ENCODE data around the gene LPCAT1.

LPCAT1 gene

GRCh38 chr5:1436036-1436435, 87.7 kb downstream of the LPCAT1 start:
- no peak for DNase-seq (ENCODE audit: low read depth)
- TF ChIP-seq, protein P1, sequence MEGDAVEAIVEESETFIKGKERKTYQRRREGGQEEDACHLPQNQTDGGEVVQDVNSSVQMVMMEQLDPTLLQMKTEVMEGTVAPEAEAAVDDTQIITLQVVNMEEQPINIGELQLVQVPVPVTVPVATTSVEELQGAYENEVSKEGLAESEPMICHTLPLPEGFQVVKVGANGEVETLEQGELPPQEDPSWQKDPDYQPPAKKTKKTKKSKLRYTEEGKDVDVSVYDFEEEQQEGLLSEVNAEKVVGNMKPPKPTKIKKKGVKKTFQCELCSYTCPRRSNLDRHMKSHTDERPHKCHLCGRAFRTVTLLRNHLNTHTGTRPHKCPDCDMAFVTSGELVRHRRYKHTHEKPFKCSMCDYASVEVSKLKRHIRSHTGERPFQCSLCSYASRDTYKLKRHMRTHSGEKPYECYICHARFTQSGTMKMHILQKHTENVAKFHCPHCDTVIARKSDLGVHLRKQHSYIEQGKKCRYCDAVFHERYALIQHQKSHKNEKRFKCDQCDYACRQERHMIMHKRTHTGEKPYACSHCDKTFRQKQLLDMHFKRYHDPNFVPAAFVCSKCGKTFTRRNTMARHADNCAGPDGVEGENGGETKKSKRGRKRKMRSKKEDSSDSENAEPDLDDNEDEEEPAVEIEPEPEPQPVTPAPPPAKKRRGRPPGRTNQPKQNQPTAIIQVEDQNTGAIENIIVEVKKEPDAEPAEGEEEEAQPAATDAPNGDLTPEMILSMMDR (IDR thresholded peaks at IDR 0.05; ENCODE audit: insufficient read depth, low read depth, low read length, missing control alignments) = no peak
- H3K4me3 ChIP-seq (ENCODE audit: low read length) = no peak overlapping the region

DNA sequence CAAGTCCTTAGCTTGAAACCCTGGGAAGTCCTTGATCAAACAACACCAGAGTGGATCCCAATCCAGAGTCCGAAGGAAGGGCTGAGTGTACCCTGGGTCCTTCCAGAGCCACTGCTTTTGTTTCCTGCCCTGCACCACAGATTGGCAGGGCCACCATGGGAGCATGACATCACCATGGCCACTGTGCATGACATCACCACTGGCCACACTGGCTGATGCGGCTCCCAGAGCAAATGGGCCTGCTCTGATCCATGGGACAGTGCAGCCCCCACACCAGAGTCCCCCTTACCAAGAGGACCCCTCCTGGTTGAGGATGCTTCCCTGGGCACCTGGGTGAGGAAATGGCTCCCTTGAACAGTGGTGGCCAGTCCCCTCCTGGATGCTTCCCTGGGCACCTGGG, 88.4 kb downstream of the LPCAT1 start:
- TF ChIP-seq, protein P1 (IDR thresholded peaks at IDR 0.05; ENCODE audit: insufficient read depth, low read depth, low read length, missing control alignments) = no peak

DNA sequence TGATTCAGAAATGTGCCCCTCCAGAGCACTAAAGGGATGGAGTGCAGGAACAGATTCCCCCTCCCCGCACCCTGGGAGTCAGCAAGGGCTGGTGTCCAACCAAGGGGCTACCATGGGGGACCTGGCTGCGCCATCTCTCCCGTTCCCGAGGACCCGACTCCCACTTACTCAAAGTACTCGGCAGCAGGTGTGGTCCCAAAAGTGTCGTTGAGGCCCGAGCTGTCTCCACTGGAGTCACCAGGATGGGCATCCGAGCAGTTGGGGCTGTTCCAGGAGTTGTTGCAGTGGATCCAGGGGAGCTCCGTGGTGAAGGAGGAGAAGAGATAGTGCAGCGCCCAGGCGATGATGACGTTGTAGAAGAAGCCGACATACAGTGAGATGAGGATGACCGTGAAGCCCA, 91.5 kb downstream of the LPCAT1 start:
- no peak overlapping the region for H3K4me3 ChIP-seq (ENCODE audit: low read length)
- TF ChIP-seq, protein P1 (IDR thresholded peaks at IDR 0.05; ENCODE audit: insufficient read depth, low read depth, low read length, missing control alignments) = no peak
- DNase-seq (ENCODE audit: low read depth) = no peak

More for the DNA sequence above, 88.4 kb downstream of the LPCAT1 start:
- DNase-seq (ENCODE audit: low read depth) = no peak
- H3K4me3 ChIP-seq (ENCODE audit: low read length) = no peak overlapping the region

GRCh38 chr5:1431896-1432295, 91.9 kb downstream of the LPCAT1 start:
- no peak overlapping the region for H3K4me3 ChIP-seq (ENCODE audit: low read length)
- no peak for DNase-seq (ENCODE audit: low read depth)
- TF ChIP-seq, protein P1 (IDR thresholded peaks at IDR 0.05; ENCODE audit: insufficient read depth, low read depth, low read length, missing control alignments) = no peak

- no peak for DNase-seq (ENCODE audit: low read depth)
- TF ChIP-seq, protein P1 (IDR thresholded peaks at IDR 0.05; ENCODE audit: insufficient read depth, low read depth, low read length, missing control alignments) = no peak
- no peak overlapping the region for H3K4me3 ChIP-seq (ENCODE audit: low read length)
Observed at GRCh38 chr5:1431021-1431811, 92.5 kb downstream of the LPCAT1 start.

DNA sequence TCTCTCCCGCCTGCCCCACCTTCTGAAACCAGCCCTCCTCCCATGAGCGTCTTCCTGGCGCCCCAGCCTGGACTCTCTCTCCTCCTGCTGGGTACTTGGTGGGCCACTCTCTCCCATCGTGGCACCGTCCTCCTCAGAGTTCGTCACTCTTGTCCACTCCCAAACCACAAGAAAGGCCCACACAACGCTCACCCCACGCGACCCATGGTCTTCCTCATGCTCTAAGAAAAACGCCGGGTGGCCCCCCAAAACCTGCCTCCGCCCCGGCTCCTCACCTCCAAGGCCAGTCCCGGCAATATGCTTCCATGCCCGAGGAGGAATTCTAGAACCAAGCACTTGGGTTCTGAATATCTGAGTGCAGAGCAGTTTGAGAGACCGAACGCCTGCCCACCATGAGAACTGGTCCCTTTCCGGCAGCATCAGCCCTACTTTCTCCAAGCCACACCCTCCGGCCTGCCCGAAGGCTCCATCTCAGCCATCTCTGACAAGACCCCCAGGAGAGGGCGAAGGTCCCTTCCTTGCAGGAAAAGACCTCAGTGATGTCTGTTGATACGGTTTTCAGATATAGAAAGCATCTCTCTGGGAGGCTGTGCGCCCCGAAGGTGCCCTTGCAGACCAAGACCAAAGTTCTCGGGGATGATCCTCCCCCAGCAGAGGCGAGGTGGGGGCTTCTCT, 93.5 kb downstream of the LPCAT1 start:
- DNase-seq (ENCODE audit: low read depth) = no peak
- TF ChIP-seq, protein P1 (IDR thresholded peaks at IDR 0.05; ENCODE audit: insufficient read depth, low read depth, low read length, missing control alignments) = no peak
- no peak overlapping the region for H3K4me3 ChIP-seq (ENCODE audit: low read length)

Data from epithelial cell of esophagus (primary cell).